Fibroblast of villous mesenchyme (primary cell): ENCODE measurements around the gene ECEL1. TPM values are rescaled to one million over a fixed set of nuclear protein-coding genes. Genes with fewer than 3 reads are reported as not detected.
"Not testable (repeated sequence)": the region's sequence is repeated elsewhere in the genome, so short reads cannot be mapped to it uniquely, and the experiment has no call there.

Experiments
- DNase-seq: peaks from one replicate; pipeline ENCODE4 v3.0.0-alpha.2; 2010; ENCODE audit warnings: low read depth
- H3K4me3 ChIP-seq: 2 replicates; pipeline ENCODE4 v1.5.1; 2011; ENCODE audit warnings: low read depth, mild to moderate bottlenecking, low read length
- CTCF ChIP-seq: IDR thresholded peaks from 2 replicates; pipeline ENCODE4 v1.5.1; 2012; ENCODE audit warnings: low read depth, mild to moderate bottlenecking, low read length; ENCODE audit not compliant: insufficient read depth
- total RNA-seq: library from RNA; depleted of rRNA; stranded (reverse); fragments of >200 nt; gene quantifications from 2 replicates; pipeline ENCODE4 v1.2.3, GENCODE V29; 2012

The ECEL1 gene
- under 0.01 TPM in 1 of 2 replicates, not detected in the other for total RNA-seq

- TF ChIP-seq CTCF, result no peak
- H3K4me3 ChIP-seq, result no peak within 1 kb of the TSS
- DNase-seq, result no peak
Measured at GRCh38 chr2:232487385-232488096, at the start of gene ECEL1. TSS of gene ECEL1 (minus strand) at chr2:232487834. CDS start at chr2:232486653, 1,181 bp downstream.

GRCh38 chr2:232537079-232537478, 49.4 kb upstream of the ECEL1 start:
- peak; percentile 29 for TF ChIP-seq CTCF
- no peak for DNase-seq
- H3K4me3 ChIP-seq, result no peak overlapping the region

- TF ChIP-seq CTCF, result no peak
- no peak for DNase-seq
- H3K4me3 ChIP-seq, result no peak overlapping the region
Measured at GRCh38 chr2:232535761-232536530, 48.3 kb upstream of the ECEL1 start.

GRCh38 chr2:232534940-232535651, 47.5 kb upstream of the ECEL1 start:
- no peak for TF ChIP-seq CTCF
- no peak overlapping the region for H3K4me3 ChIP-seq
- no peak for DNase-seq

GRCh38 chr2:232533944-232534710, 46.5 kb upstream of the ECEL1 start:
- H3K4me3 ChIP-seq, result no peak overlapping the region
- no peak for TF ChIP-seq CTCF
- peak; percentile 13 for DNase-seq

- DNase-seq, result not testable (repeated sequence)
Measured at GRCh38 chr2:232532821-232533220, 45.2 kb upstream of the ECEL1 start.

GRCh38 chr2:232532419-232532818, 44.8 kb upstream of the ECEL1 start:
- no peak for DNase-seq
- TF ChIP-seq CTCF, result no peak
- no peak overlapping the region for H3K4me3 ChIP-seq

More at GRCh38 chr2:232532821-232533220, 45.2 kb upstream of the ECEL1 start:
- H3K4me3 ChIP-seq, result not testable (repeated sequence)
